Stimulated activated memory B cell treated with anti-CD40 and anti-IgM and Interleukin-4, amounts not matched to agents 10 μg/mL and 1 μg/mL and 100 μg/mL, for 72 hours (primary cell): ENCODE measurements around the gene GDPD3.

Experiments
- ATAC-seq: fragments of 150-1000 bp; cut with Tn5 transposase; 2 replicates; pipeline ENCODE4 v1.10.0; 2021
- H3K27ac Mint-ChIP-seq: one replicate; pipeline ENCODE4 v1.8.0; 2022; ENCODE audit warnings: mild to moderate bottlenecking, mixed read lengths
- H3K27me3 Mint-ChIP-seq: one replicate; pipeline ENCODE4 v1.8.0; 2022; ENCODE audit warnings: mixed read lengths
- H3K36me3 Mint-ChIP-seq: one replicate; pipeline ENCODE4 v1.8.0; 2022; ENCODE audit warnings: mixed read lengths
- H3K4me1 Mint-ChIP-seq: one replicate; pipeline ENCODE4 v1.8.0; 2022; ENCODE audit warnings: mixed read lengths
- H3K4me3 Mint-ChIP-seq: one replicate; pipeline ENCODE4 v1.8.0; 2022; ENCODE audit warnings: mild to moderate bottlenecking, moderate library complexity, mixed read lengths
- H3K9me3 Mint-ChIP-seq: one replicate; pipeline ENCODE4 v1.8.0; 2022; ENCODE audit warnings: mixed read lengths

GDPD3 gene

DNA sequence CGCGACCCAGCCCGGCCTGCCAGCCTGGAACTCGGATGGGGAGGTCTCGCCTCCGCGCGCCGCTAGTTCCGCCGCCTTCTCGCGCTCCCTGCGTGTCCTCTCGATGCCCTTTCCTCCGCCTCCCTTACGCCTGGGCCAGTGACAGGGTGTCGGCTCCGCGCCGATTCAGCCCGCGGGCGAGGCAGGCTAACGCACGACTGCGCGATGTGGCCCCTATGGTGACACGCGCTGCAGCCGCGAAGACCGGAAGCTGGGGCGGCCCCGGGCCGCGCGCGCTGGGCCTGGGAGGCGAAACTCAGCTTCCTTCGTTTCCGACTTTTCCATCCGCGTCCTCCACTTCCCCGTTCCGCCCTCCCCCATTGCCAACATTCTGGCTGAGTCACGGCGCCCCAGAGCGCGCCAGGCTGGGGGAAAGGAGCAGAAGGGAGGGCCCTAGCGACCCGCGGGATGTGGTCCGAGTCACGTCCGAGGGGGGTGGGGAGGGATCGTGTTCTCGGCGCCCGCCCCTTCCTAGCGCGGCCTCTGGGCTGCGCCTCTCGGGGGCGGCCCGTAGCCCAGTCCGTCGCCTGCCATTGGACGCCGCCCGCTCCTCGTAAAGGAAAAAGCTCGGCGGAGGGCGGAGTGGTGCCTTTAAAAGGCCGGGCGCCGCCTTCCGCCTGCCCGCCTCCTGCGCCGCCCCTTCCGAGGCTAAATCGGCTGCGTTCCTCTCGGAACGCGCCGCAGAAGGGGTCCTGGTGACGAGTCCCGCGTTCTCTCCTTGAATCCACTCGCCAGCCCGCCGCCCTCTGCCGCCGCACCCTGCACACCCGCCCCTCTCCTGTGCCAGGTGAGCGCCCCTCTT is 48.0 kb downstream of the GDPD3 start, which contains the start of gene ALDOA:
ALDOA (plus strand) TSS at position 659 of the 841 bp plus-strand sequence. CDS start 1,138 bp downstream, outside the sequence.
- Mint-ChIP-seq H3K36me3 (peaks cover 38% of the 10 kb centered on the region), H3K9me3 (no peaks in the 10 kb centered on the region), H3K4me1 (peaks cover 45% of the 10 kb centered on the region), H3K27me3 (no peaks in the 10 kb centered on the region), H3K27ac (peak within 1 kb of the TSS; percentile 99), H3K4me3 (peak within 1 kb of the TSS; percentile 99)
- peak; percentile 95 for ATAC-seq

DNA sequence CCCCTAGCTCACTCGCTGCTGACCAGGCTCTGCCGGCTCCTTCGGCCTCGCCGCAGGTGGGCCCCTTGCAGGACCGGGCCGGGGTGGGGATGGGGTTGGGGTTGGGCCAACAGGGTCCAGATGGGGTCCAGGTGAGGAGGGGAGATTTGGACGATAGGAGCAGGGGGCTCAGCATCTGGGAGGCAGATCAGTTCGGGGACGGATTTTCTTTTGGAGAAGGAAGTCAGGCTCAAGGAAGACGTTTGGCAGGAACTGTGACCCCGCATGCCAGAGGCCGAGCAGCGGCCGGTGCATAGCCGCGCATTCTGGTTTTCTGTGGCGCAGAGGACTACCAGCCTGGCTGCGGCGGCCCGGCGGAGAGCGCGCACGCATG is 48.6 kb downstream of the GDPD3 start:
- H3K9me3 Mint-ChIP-seq, result no peaks in the 10 kb centered on the region
- peak overlapping the region; percentile 99 for H3K27ac Mint-ChIP-seq
- H3K4me1 Mint-ChIP-seq, result peaks cover 39% of the 10 kb centered on the region
- H3K36me3 Mint-ChIP-seq, result peaks cover 32% of the 10 kb centered on the region
- ATAC-seq, result peak; percentile 2
- H3K4me3 Mint-ChIP-seq, result peak overlapping the region; percentile 99
- no peaks in the 10 kb centered on the region for H3K27me3 Mint-ChIP-seq

DNA sequence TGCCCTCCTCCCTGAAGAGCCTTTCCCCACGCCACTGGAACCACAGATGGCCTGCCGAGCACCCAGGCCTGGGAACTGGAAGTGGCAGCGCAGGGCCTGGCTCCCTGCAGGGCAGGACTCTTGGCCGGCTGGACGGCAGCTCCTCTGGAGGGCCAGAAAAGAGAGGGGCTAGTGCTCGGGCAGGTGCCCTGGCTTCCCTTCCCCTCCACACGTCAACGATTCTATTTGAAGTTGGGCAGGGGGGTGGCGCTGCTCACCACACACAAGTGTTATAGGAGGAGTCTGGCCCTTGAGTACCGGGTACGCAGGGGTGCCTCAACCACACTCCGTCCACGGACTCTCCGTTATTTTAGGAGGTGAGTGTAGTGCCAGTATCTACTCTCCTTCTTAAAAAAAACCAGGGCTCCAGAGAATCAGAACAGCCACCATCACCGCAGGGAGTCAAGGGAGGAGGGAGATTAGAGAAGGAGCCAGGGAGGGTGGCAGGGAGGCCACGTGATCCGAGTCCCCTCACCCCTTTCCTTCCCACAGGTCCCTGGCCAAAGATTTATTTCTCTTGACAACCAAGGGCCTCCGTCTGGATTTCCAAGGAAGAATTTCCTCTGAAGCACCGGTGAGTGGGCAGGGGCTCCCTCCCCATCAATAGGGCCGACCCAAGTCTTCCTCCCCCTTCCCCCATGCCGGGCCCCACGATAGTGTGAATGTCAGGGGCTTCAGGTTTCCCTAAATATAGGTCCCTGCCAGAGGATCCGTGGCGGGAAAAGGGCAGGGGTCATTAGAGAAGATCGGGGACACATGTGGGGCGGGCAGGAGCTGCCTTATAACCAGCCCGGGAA is 49.2 kb downstream of the GDPD3 start:
- ATAC-seq, result peak; percentile 61
- Mint-ChIP-seq H3K27ac (peak overlapping the region; percentile 99), H3K27me3 (no peaks in the 10 kb centered on the region), H3K4me1 (peaks cover 34% of the 10 kb centered on the region), H3K4me3 (peak overlapping the region; percentile 99), H3K9me3 (no peaks in the 10 kb centered on the region), H3K36me3 (peaks cover 26% of the 10 kb centered on the region)

DNA sequence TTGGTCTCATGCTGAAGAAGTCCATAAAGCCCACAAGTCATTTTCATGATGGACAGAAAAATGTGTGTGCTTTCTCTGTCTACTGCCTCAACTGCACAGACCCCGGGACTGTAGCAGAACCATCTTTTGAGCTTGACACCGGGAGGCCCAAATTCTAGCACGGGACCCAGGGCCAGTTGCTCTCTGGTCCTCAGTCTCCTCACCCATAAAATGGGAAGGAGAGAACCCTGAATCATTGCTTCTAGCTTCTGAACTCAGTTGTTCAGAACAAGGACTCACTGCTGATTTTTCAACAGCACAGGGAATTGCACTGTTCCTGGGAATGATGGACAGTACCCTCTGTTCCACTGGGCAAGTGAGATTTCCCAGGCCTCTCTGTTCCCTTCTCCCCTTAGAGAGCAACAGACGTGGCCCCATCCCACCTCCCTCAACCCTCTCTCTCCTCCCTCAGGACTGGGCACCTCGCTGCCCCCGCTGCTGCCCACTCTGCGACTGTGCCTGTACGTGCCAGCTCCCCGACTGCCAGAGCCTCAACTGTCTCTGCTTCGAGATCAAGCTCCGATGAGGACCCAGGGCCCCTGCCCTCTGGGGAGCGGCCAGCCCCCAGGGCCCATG is 50.0 kb downstream of the GDPD3 start:
- Mint-ChIP-seq H3K27me3 (no peaks in the 10 kb centered on the region), H3K4me3 (peak overlapping the region; percentile 99), H3K4me1 (peaks cover 30% of the 10 kb centered on the region), H3K36me3 (peaks cover 19% of the 10 kb centered on the region), H3K9me3 (no peaks in the 10 kb centered on the region), H3K27ac (peak overlapping the region; percentile 99)
- no peak for ATAC-seq

DNA sequence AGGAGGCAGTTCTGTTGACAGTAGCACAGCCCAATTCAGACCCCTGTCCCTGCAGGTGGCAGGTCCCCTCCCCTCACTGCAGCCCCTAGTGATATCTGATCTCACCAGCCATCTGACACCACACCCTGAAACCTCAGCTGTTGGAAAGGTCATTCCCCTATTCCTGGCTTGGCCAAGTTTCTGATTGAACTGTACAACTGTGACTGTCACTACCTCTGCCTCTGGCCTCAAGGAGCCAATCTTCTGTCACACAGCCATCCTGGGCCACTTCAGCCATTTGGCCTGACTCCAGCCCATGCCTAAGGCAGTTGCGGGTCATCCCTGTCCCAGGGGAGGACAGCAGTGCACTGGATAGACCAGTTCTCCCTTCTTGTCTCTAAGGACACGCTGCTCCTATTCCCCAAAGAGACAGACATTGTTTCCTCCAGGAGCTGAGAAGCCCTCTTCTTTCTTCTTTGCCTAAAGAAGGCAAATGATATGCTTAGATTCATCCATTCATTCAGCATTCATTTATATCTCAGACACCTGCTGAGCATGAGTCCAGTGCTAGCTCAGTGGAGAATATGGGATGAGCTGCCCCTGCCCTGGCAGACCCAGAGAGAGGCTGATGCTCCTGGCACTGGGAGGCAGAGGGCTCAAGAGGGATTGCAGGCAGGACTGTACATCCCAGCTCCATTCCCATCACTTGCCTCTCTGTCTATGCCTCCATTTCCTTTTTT is 52.3 kb downstream of the GDPD3 start:
- Mint-ChIP-seq H3K27ac (no peak overlapping the region), H3K4me3 (no peak overlapping the region), H3K9me3 (no peaks in the 10 kb centered on the region), H3K4me1 (peaks cover 12% of the 10 kb centered on the region), H3K27me3 (no peaks in the 10 kb centered on the region), H3K36me3 (no peaks in the 10 kb centered on the region)
- ATAC-seq, result no peak

DNA sequence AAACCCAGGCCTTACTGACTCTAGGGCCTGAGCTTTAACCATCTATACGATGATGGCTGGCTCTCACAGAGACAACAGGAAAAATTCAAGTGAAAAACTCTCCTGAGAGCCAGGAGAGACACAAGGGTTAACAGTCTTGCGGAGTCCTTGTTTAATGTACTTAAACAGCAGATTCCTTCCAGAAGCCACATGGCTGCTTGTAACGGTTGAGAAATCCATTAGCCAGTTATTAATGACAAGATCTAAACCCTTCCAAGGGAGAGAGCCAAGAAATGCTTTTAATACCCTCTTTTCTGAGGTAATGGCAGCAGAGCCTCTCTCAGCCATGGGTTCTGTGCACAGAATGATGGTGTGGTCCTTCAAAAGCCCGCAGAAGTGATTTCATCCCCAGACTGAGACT is 53.0 kb downstream of the GDPD3 start:
- no peak for ATAC-seq
- Mint-ChIP-seq H3K9me3 (no peaks in the 10 kb centered on the region), H3K27ac (no peak overlapping the region), H3K4me1 (peaks cover 12% of the 10 kb centered on the region), H3K27me3 (no peaks in the 10 kb centered on the region), H3K36me3 (no peaks in the 10 kb centered on the region), H3K4me3 (no peak overlapping the region)

DNA sequence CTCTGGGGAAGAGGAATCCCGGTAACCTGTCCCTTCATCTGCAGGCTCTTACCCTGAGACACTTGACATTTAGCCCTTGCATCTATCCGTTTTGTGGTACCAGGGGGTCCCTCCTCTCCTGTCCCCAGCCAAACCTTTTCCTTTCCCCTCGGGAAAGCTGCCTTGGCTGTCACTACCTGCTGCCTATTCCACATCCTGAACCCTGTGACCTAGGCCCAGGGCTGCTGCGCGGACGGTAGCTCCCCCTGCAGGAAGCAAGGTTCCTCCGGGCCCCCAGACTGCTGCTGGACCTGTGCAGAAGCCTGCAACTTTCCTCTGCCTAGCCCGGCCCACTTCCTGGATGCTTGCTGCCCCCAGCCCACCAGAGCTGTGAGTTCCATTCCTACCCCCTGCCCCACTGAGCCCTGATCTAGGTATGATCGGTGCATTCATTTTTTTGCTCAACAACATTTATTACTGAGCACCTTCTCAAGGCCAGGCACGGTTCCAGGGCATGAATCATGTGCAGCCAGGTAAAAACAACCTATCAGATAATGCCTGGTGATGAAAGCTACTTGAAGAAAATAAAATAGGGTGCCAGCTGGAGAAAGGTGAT is 58.3 kb downstream of the GDPD3 start:
- Mint-ChIP-seq H3K9me3 (no peaks in the 10 kb centered on the region), H3K27me3 (peaks cover 10% of the 10 kb centered on the region), H3K27ac (no peak overlapping the region), H3K36me3 (no peaks in the 10 kb centered on the region), H3K4me1 (peaks cover 8% of the 10 kb centered on the region), H3K4me3 (peak overlapping the region; percentile 5)
- no peak for ATAC-seq
